HFF-Myc (cell line): Measurements from ENCODE around the gene PYGB.

Experiments used
- DNase-seq: peaks from one replicate; pipeline ENCODE4 v3.0.0-alpha.2; 2011; ENCODE audit warnings: low read depth; ENCODE audit errors: extremely low read depth
- H3K4me3 ChIP-seq: replicated peaks from 2 replicates; pipeline ENCODE4 v1.5.1; 2011; ENCODE audit warnings: low read depth, mild to moderate bottlenecking, control low read depth, low read length
- TF ChIP-seq, protein P1 (sequence below): IDR thresholded peaks from 2 replicates; pipeline ENCODE4 v1.5.1; 2012; ENCODE audit warnings: mild to moderate bottlenecking, low read depth, low read length, control low read depth; ENCODE audit errors: missing control alignments

The PYGB gene

DNA sequence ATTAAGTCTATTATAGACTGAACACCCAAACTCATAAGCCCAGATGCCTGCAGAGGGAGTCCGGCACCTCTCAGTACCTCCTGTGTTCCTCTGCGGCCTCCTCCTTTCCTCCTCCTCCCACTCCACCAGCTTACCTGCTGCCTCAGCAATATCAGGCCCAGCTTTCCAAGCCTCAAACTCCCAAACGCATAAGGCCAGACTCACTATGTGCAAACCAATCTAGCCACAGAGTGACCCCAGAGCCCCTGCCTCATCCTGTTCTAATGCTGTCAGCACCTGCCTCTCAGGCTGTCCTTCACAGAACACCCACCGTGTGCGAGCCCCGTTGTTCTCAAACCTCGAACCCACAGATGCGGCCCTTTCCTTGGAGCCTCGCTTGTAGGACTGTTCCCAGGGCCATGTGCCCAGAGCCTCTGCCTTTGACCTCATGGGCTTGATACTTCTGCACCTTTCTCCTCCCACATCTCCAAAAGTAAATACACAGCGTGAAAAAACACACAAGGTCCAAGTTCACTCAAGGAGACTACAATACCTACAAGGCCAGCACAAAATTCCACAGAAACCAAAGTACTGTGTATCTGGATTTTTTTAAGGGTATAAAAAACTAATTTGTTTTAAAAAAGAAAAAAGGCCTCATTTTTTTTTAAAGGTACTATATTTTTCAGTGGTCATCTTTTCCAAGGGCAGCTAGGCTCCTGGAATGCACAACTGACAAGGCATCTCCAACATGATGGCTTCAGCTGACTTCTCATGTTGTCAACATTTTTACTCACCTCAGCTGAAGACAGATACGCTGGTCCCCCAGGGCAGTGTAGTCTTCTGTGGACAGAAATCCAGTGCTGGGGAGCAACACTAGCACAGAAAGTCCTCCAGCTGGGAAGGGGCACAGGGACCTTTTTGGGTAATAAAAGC lies 90.5 kb downstream of the PYGB start:
- TF ChIP-seq, protein P1, sequence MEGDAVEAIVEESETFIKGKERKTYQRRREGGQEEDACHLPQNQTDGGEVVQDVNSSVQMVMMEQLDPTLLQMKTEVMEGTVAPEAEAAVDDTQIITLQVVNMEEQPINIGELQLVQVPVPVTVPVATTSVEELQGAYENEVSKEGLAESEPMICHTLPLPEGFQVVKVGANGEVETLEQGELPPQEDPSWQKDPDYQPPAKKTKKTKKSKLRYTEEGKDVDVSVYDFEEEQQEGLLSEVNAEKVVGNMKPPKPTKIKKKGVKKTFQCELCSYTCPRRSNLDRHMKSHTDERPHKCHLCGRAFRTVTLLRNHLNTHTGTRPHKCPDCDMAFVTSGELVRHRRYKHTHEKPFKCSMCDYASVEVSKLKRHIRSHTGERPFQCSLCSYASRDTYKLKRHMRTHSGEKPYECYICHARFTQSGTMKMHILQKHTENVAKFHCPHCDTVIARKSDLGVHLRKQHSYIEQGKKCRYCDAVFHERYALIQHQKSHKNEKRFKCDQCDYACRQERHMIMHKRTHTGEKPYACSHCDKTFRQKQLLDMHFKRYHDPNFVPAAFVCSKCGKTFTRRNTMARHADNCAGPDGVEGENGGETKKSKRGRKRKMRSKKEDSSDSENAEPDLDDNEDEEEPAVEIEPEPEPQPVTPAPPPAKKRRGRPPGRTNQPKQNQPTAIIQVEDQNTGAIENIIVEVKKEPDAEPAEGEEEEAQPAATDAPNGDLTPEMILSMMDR = no peak
- no peak for DNase-seq
- no peak overlapping the region for H3K4me3 ChIP-seq

DNA sequence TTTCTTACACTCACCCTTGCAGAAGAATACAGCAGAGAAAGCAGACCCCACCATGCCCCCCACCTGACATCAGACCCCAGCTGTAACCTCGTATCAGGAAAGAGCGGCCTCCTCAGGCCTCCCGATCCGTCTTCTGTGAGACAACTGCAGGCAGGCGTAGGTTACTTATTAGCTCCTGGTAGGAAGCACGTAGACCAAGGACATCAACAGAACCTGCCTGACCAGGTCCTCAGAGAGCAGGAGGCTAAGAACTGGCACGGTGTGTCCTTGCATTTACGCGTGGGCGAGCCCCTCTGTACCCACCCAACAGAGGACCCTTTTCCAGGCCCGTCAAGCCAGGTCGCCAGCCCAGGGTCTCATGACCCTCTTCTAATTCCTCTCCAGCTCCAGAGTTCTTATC lies 91.7 kb downstream of the PYGB start:
- TF ChIP-seq, protein P1 = no peak
- H3K4me3 ChIP-seq = no peak overlapping the region
- DNase-seq = no peak

DNA sequence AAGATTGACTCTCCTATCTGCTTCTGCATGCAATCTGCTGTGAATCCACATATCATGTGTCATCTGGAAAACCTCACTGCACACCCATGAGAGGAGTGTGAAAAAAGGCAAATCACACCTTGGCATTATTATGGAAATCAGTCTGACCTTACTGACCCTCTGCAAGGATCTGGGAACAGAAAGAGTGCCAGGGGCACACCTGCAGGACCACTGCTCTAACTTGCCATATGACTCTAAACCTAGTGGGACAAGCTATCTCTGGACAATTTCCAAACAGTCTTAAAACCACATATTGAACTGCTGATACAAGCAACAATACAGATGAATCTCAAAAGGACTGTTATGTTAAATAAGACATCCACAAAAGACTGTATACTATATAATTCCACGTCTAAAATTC lies 92.5 kb downstream of the PYGB start:
- DNase-seq = no peak
- H3K4me3 ChIP-seq = no peak overlapping the region
- TF ChIP-seq, protein P1 = no peak

DNA sequence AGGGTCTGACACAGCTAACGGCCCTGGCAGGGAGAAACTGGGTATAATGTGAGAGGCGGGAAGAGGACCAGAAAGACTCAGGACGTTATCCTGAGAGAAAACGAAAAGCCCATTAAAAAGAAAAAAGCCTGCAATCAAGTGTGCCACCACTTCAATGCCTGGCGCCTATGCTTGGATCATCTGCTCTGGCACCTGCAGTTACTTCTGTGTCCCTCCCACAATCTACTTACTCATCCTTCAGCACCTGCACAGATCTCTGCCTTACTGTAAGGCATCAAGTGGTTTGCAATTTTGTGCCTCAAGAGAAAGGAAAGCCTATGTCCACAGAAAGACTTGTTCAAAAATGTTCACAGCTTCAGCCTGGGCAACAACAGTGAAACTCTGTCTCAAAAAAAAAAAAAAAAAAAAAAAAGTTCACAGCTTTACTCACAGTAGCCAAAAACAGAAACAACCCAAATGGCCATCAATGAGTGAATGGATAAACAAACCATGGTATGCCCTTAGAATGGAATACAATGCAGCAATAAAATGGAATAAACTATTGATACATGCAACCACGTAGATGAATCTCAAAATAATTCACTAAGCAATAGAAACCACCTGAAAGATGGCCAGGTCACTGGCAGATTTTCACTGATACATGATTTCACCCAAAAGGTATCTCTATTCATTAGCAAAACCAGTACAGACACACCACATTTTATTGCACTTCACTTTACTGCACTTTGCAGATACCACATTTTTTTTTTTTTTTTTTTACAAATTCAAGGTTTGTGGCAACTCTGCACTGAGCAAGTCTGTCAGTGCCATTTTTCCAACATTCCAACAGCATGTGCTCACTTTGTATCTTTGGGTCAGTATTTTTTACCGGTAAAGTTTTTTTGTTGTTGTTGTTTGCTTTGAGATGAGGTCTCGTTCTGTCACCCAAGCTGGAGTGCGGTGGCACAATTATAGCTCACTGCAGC lies 94.1 kb downstream of the PYGB start:
- TF ChIP-seq, protein P1 = no peak
- H3K4me3 ChIP-seq = no peak overlapping the region
- no peak for DNase-seq

DNA sequence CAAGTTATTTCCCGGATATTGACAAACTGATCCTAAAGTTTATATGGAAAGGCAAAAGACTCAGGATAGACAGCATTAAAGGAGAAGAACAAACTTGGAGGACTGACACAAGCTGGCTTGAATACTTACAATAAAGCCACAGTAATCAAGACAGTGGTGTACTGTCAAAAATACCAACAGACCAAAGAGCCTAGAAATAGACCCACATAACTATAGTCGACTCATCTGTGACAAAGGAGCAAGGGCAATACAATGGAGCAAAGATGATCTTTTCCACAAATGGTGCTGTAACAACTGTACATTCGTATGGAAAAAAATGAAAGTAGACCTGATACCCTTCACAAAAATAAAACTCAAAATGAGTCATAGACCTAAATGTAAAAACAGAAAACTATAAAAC lies 96.7 kb downstream of the PYGB start:
- no peak overlapping the region for H3K4me3 ChIP-seq
- TF ChIP-seq, protein P1 = no peak
- DNase-seq = no peak

DNA sequence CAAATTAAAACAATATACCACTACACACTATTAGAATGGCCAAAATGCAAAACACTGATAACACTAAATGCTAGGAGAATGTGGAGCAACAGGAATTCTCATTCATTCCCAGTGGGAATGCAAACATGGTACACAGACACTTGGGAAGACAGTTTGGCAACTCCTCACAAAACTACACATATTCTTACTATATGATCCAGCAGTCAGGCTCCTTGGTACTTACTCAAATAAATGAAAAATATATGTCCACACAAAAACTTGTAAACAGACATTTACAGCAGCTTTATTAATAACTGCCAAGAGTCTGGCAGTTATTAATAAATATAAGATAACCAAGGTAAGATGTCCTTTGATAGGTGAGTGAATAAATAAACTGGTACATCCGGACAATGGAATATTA lies 97.8 kb downstream of the PYGB start:
- DNase-seq = no peak
- H3K4me3 ChIP-seq = no peak overlapping the region
- TF ChIP-seq, protein P1 = no peak
